KMS-11 (cell line): ENCODE data around the gene LCE3D.
"Not testable (repeated sequence)": the region's sequence is repeated elsewhere in the genome, so short reads cannot be mapped to it uniquely, and the experiment has no call there.

ENCODE experiments used
- H2AFZ ChIP-seq: fragments of 200-600 bp; sonication (generic); 2 replicates; pipeline ENCODE4 v1.6.1; 2016; ENCODE audit warnings: antibody characterized with exemption, mixed run types, low read depth
- H3K27ac ChIP-seq: fragments of 200-600 bp; sonication (generic); 2 replicates; pipeline ENCODE4 v1.6.1; 2016; ENCODE audit warnings: mild to moderate bottlenecking, mixed run types
- H3K27me3 ChIP-seq: fragments of 200-600 bp; sonication (generic); 2 replicates; pipeline ENCODE4 v1.6.1; 2017; ENCODE audit warnings: mild to moderate bottlenecking, low read depth, mixed run types, moderate library complexity; ENCODE audit not compliant: insufficient read depth
- H3K36me3 ChIP-seq: fragments of 200-600 bp; sonication (generic); 2 replicates; pipeline ENCODE4 v1.6.1; 2017; ENCODE audit warnings: mild to moderate bottlenecking, mixed run types; ENCODE audit not compliant: insufficient read depth
- H3K4me1 ChIP-seq: fragments of 200-600 bp; sonication (generic); 2 replicates; pipeline ENCODE4 v1.6.1; 2016; ENCODE audit warnings: mild to moderate bottlenecking, low read depth, mixed run types; ENCODE audit not compliant: poor library complexity, severe bottlenecking
- H3K4me2 ChIP-seq: fragments of 200-600 bp; sonication (generic); 2 replicates; pipeline ENCODE4 v1.7.0; 2016; ENCODE audit warnings: mild to moderate bottlenecking, mixed run types
- H3K4me3 ChIP-seq: fragments of 200-600 bp; sonication (generic); IDR thresholded peaks from 2 replicates; pipeline ENCODE4 v1.6.1; 2017; ENCODE audit warnings: low read depth, low read length, mixed read lengths; ENCODE audit not compliant: insufficient read depth
- H3K79me2 ChIP-seq: fragments of 200-600 bp; sonication (generic); 2 replicates; pipeline ENCODE4 v1.6.1; 2016; ENCODE audit warnings: low read depth, mixed run types; ENCODE audit not compliant: insufficient read depth
- H3K9ac ChIP-seq: fragments of 200-600 bp; sonication (generic); 2 replicates; pipeline ENCODE4 v1.6.1; 2016; ENCODE audit warnings: mild to moderate bottlenecking, mixed run types
- H4K20me1 ChIP-seq: fragments of 200-600 bp; sonication (generic); 2 replicates; pipeline ENCODE4 v1.6.1; 2016; ENCODE audit warnings: mild to moderate bottlenecking, mixed run types; ENCODE audit not compliant: insufficient read depth
- TF ChIP-seq, protein P1 (sequence below): fragments of 200-600 bp; sonication (generic); conservative IDR thresholded peaks from 2 replicates; pipeline ENCODE4 v1.6.1; 2017; ENCODE audit warnings: low read depth, mild to moderate bottlenecking, antibody characterized with exemption, low read length, moderate library complexity, mixed read lengths

Gene LCE3D

DNA sequence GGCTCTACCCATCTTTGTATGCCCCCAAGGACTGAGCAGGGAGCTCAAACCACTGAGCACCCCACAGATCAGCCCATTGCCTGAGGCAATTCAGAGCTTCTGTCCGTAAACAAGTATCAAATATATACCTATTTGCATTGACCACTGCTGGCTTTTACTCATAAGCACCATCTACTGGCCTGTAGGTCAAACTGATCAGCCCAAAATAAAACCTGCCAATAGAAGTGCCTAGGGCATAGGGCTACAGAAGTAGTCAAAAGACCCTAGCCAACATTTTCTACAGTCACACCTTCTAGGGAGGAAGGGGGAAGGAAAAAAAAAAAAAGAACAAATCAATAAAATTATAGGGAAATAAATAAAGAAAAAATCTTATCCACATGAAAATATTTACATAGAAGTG, 5.3 kb upstream of the LCE3D start:
- Histone ChIP-seq H3K27ac (no peak overlapping the region), H3K27me3 (no peaks in the 10 kb centered on the region), H4K20me1 (no peaks in the 10 kb centered on the region), H3K4me3 (no peak overlapping the region), H3K4me2 (no peak overlapping the region), H2AFZ (no peak overlapping the region), H3K36me3 (no peaks in the 10 kb centered on the region), H3K4me1 (no peaks in the 10 kb centered on the region), H3K79me2 (no peaks in the 10 kb centered on the region), H3K9ac (no peak overlapping the region)
- TF ChIP-seq, protein P1, sequence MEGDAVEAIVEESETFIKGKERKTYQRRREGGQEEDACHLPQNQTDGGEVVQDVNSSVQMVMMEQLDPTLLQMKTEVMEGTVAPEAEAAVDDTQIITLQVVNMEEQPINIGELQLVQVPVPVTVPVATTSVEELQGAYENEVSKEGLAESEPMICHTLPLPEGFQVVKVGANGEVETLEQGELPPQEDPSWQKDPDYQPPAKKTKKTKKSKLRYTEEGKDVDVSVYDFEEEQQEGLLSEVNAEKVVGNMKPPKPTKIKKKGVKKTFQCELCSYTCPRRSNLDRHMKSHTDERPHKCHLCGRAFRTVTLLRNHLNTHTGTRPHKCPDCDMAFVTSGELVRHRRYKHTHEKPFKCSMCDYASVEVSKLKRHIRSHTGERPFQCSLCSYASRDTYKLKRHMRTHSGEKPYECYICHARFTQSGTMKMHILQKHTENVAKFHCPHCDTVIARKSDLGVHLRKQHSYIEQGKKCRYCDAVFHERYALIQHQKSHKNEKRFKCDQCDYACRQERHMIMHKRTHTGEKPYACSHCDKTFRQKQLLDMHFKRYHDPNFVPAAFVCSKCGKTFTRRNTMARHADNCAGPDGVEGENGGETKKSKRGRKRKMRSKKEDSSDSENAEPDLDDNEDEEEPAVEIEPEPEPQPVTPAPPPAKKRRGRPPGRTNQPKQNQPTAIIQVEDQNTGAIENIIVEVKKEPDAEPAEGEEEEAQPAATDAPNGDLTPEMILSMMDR, result peak; percentile 65

- H2AFZ ChIP-seq, result no peak overlapping the region
- H3K4me3 ChIP-seq, result no peak overlapping the region
- H3K36me3 ChIP-seq, result no peaks in the 10 kb centered on the region
- H3K4me1 ChIP-seq, result no peaks in the 10 kb centered on the region
- H3K27ac ChIP-seq, result no peak overlapping the region
- no peaks in the 10 kb centered on the region for H3K79me2 ChIP-seq
- TF ChIP-seq, protein P1, result no peak
- no peaks in the 10 kb centered on the region for H4K20me1 ChIP-seq
- H3K4me2 ChIP-seq, result no peak overlapping the region
- no peak overlapping the region for H3K9ac ChIP-seq
- no peaks in the 10 kb centered on the region for H3K27me3 ChIP-seq
Measured at GRCh38 chr1:152582647-152583046, 2.3 kb upstream of the LCE3D start.

DNA sequence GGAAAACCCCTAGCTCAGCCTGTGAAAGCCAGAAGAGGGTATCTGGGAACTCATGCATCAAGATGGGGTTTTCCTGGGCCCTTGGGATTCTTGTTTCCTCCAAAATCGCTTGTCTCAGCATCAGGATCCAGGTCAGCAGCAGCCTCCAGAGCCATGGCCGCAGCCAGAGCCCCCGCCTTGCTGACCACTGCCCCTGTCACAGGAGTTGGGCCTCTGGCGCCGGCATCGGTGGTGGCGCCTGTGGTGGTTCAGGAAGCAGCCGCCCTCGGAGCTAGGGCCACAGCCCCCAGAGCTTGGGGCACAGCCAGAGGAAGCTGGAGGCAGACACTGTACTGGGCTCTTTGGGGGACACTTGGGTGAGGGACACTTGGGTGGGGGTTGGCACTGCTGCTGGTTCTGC, 790 bp downstream of the LCE3D start:
- H3K4me2 ChIP-seq, H3K79me2 ChIP-seq, H3K9ac ChIP-seq, H3K27ac ChIP-seq, H3K4me1 ChIP-seq, H3K36me3 ChIP-seq, H3K27me3 ChIP-seq, H4K20me1 ChIP-seq, H3K4me3 ChIP-seq, H2AFZ ChIP-seq: not testable (repeated sequence)

GRCh38 chr1:152577168-152577567, 3.1 kb downstream of the LCE3D start:
- Histone ChIP-seq H4K20me1 (no peaks in the 10 kb centered on the region), H3K4me3 (no peak overlapping the region), H3K4me2 (no peak overlapping the region), H3K27me3 (no peaks in the 10 kb centered on the region), H3K4me1 (no peaks in the 10 kb centered on the region), H3K36me3 (no peaks in the 10 kb centered on the region), H3K27ac (no peak overlapping the region), H3K9ac (no peak overlapping the region), H2AFZ (no peak overlapping the region), H3K79me2 (no peaks in the 10 kb centered on the region)
- TF ChIP-seq, protein P1, result no peak

- H3K4me3 ChIP-seq, result no peak within 1 kb of the TSS
- H3K36me3 ChIP-seq, result no peaks in the 10 kb centered on the region
- no peaks in the 10 kb centered on the region for H3K79me2 ChIP-seq
- no peaks in the 10 kb centered on the region for H3K4me1 ChIP-seq
- no peaks in the 10 kb centered on the region for H4K20me1 ChIP-seq
- H3K4me2 ChIP-seq, result no peak within 1 kb of the TSS
- H3K27me3 ChIP-seq, result no peaks in the 10 kb centered on the region
- no peak within 1 kb of the TSS for H3K9ac ChIP-seq
- TF ChIP-seq, protein P1, result no peak
- no peak within 1 kb of the TSS for H3K27ac ChIP-seq
- H2AFZ ChIP-seq, result no peak within 1 kb of the TSS
Measured at GRCh38 chr1:152566681-152567080, 13.6 kb downstream of the LCE3D start, which contains the start of gene LCE3E. LCE3E (minus strand) TSS chr1:152566780; CDS start chr1:152566208, 572 bp downstream.
